ENCODE measurements around the gene ATP6V0A4. TPM values are rescaled to one million over a fixed set of nuclear protein-coding genes. Genes with fewer than 3 reads are reported as not detected.

Gene ATP6V0A4
- polyA plus RNA-seq, 1 of the 3 experiments (the other 2 are of a cell fraction): not detected

DNA sequence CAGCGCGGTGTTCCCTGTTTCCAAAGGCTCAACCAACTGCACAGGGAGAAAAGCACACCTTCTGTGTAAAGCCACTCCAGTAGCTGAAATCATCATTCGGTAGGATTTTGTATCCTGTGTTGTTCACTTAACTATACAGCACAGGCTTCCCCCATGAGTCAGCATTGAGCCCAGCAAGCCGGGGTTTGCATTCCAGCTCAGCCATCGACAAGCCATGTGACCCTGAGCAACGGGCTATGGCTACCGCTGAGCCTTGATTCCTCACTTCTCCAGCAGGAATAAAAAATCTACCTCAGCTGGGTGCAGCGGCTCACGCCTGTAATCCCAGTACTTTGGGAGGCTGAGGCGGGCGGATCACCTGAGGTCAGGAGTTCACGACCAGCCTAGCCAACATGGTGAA, 44.1 kb upstream of the ATP6V0A4 start (continued):
- TF ChIP-seq, protein P1, sequence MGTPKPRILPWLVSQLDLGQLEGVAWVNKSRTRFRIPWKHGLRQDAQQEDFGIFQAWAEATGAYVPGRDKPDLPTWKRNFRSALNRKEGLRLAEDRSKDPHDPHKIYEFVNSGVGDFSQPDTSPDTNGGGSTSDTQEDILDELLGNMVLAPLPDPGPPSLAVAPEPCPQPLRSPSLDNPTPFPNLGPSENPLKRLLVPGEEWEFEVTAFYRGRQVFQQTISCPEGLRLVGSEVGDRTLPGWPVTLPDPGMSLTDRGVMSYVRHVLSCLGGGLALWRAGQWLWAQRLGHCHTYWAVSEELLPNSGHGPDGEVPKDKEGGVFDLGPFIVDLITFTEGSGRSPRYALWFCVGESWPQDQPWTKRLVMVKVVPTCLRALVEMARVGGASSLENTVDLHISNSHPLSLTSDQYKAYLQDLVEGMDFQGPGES (IDR thresholded peaks at IDR 0.05; ENCODE audit: low read depth, low read length): no peak
- TF ChIP-seq EZH2phosphoT487 (IDR thresholded peaks at IDR 0.05; ENCODE audit: borderline replicate concordance, low read depth) (no peak), MEF2A (IDR thresholded peaks at IDR 0.05; ENCODE audit: borderline replicate concordance, low read depth) (no peak), RCOR1 (IDR thresholded peaks at IDR 0.05; ENCODE audit: low read length) (no peak), YY1 (IDR thresholded peaks at IDR 0.05; ENCODE audit: low read depth) (no peak), FOSL2 (IDR thresholded peaks at IDR 0.05; ENCODE audit: borderline replicate concordance, low read depth) (peak; percentile 53; the same call in 1 of the 2 replicates), ELF1 (IDR thresholded peaks at IDR 0.05) (no peak)
- TF ChIP-seq, protein P2, sequence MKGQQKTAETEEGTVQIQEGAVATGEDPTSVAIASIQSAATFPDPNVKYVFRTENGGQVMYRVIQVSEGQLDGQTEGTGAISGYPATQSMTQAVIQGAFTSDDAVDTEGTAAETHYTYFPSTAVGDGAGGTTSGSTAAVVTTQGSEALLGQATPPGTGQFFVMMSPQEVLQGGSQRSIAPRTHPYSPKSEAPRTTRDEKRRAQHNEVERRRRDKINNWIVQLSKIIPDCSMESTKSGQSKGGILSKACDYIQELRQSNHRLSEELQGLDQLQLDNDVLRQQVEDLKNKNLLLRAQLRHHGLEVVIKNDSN (IDR thresholded peaks at IDR 0.05; ENCODE audit: borderline replicate concordance, low read depth): peak; percentile 77; the same call in 1 of the 2 replicates
- TF ChIP-seq, protein P3, sequence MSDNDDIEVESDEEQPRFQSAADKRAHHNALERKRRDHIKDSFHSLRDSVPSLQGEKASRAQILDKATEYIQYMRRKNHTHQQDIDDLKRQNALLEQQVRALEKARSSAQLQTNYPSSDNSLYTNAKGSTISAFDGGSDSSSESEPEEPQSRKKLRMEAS (IDR thresholded peaks at IDR 0.05; ENCODE audit: low read depth): peak; percentile 75

DNA sequence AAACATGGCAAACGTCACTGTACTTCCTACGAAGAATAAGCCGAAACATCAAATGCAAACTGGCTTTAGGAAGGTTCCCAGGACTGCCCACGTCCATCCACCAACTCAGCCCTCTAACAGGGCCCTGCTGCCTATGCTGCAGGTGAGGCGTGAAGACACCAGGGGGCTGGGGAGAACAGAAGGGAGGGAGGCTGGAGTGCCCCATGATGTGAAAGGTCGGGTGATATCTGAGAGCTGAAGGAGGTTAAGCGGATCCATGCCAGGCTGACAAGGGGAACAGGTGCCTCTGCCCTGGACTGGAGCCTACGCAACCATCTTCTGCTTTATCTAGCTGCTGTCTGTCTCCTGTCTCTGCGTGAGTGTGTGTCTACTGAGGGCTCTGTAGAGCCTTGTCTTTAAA, 40.2 kb upstream of the ATP6V0A4 start:
- H2AFZ ChIP-seq (ENCODE audit: low read depth): no peak overlapping the region
- H3K9ac ChIP-seq: no peak overlapping the region
- WGBS (ENCODE audit: low lambda C conversion rate): 97% methylated on average over 9 of the region's 9 CpGs
- no peaks in the 10 kb centered on the region for H3K9me2 ChIP-seq
- no peak overlapping the region for H3K4me2 ChIP-seq
- no peaks in the 10 kb centered on the region for H3K9me3 ChIP-seq
- POLR2A ChIA-PET: no interaction called here
- H3K36me3 ChIP-seq (replicated peaks in 1 of 2; ENCODE audit: control insufficient read depth in 1 of 2, insufficient read depth in 2 of 2, low read length in 1 of 2): peaks cover 17 to 60% of the 10 kb centered on the region in 2 experiments
- H4K20me1 ChIP-seq (ENCODE audit: insufficient read depth): no peaks in the 10 kb centered on the region
- no peak overlapping the region for H3K4me3 ChIP-seq (ENCODE audit: low read depth in 2 of 2, low read length in 1 of 2)
- no peak overlapping the region for H3K27ac ChIP-seq (ENCODE audit: low read depth in 2 of 2, low read length in 1 of 2)
- no peak for DNase-seq
- H3F3A ChIP-seq (replicated peaks; ENCODE audit: insufficient read depth): no peaks in the 10 kb centered on the region
- H3K79me2 ChIP-seq (ENCODE audit: insufficient read depth): no peaks in the 10 kb centered on the region
- no peaks in the 10 kb centered on the region for H3K27me3 ChIP-seq (ENCODE audit: insufficient read depth)
- CTCF ChIA-PET: no interaction called here
- H3K4me1 ChIP-seq (ENCODE audit: control insufficient read depth in 1 of 2, insufficient read depth in 2 of 2, low read depth in 1 of 2, low read length in 1 of 2): 0 out of 4 replicates have a peak, but pooled peaks cover 0 to 9% of the 10 kb centered on the region in 2 experiments
- TF ChIP-seq SIN3A (IDR thresholded peaks at IDR 0.05; ENCODE audit: borderline replicate concordance, low read depth, low read length): no peak
- TF ChIP-seq MXI1 (IDR thresholded peaks at IDR 0.05; ENCODE audit: low read depth, low read length): no peak
- TF ChIP-seq, protein P4, sequence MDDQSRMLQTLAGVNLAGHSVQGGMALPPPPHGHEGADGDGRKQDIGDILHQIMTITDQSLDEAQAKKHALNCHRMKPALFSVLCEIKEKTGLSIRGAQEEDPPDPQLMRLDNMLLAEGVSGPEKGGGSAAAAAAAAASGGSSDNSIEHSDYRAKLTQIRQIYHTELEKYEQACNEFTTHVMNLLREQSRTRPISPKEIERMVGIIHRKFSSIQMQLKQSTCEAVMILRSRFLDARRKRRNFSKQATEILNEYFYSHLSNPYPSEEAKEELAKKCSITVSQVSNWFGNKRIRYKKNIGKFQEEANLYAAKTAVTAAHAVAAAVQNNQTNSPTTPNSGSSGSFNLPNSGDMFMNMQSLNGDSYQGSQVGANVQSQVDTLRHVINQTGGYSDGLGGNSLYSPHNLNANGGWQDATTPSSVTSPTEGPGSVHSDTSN (IDR thresholded peaks at IDR 0.05): no peak
- no peak for TF ChIP-seq JUND (IDR thresholded peaks at IDR 0.05)
- TF ChIP-seq TEAD4 (IDR thresholded peaks at IDR 0.05; ENCODE audit: borderline replicate concordance, insufficient read depth): no peak
- TF ChIP-seq, protein P5, sequence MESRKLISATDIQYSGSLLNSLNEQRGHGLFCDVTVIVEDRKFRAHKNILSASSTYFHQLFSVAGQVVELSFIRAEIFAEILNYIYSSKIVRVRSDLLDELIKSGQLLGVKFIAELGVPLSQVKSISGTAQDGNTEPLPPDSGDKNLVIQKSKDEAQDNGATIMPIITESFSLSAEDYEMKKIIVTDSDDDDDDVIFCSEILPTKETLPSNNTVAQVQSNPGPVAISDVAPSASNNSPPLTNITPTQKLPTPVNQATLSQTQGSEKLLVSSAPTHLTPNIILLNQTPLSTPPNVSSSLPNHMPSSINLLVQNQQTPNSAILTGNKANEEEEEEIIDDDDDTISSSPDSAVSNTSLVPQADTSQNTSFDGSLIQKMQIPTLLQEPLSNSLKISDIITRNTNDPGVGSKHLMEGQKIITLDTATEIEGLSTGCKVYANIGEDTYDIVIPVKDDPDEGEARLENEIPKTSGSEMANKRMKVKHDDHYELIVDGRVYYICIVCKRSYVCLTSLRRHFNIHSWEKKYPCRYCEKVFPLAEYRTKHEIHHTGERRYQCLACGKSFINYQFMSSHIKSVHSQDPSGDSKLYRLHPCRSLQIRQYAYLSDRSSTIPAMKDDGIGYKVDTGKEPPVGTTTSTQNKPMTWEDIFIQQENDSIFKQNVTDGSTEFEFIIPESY (IDR thresholded peaks at IDR 0.05; ENCODE audit: borderline replicate concordance, low read depth): no peak
- TF ChIP-seq RCOR1 (IDR thresholded peaks at IDR 0.05; ENCODE audit: low read length): no peak
- TF ChIP-seq FOXM1 (IDR thresholded peaks at IDR 0.05; ENCODE audit: low read depth): no peak
- TF ChIP-seq, protein P1 (IDR thresholded peaks at IDR 0.05; ENCODE audit: low read depth, low read length): no peak
- TF ChIP-seq RFX5 (IDR thresholded peaks at IDR 0.05; ENCODE audit: low read length): no peak
- TF ChIP-seq, protein P3 (IDR thresholded peaks at IDR 0.05; ENCODE audit: low read depth): no peak
- TF ChIP-seq TAF1 (IDR thresholded peaks at IDR 0.05; ENCODE audit: borderline replicate concordance, low read depth, low read length): no peak
- TF ChIP-seq, protein P6, sequence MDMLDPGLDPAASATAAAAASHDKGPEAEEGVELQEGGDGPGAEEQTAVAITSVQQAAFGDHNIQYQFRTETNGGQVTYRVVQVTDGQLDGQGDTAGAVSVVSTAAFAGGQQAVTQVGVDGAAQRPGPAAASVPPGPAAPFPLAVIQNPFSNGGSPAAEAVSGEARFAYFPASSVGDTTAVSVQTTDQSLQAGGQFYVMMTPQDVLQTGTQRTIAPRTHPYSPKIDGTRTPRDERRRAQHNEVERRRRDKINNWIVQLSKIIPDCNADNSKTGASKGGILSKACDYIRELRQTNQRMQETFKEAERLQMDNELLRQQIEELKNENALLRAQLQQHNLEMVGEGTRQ (IDR thresholded peaks at IDR 0.05; ENCODE audit: borderline replicate concordance, low read depth, low read length): no peak
- no peak for TF ChIP-seq POLR2AphosphoS5 (IDR thresholded peaks at IDR 0.05; ENCODE audit: low read depth, low read length)
- TF ChIP-seq RXRA (IDR thresholded peaks at IDR 0.05; ENCODE audit: borderline replicate concordance, low read depth): no peak
- TF ChIP-seq CHD2 (IDR thresholded peaks at IDR 0.05; ENCODE audit: low read length, partially characterized antibody): no peak
- TF ChIP-seq ELF1 (IDR thresholded peaks at IDR 0.05): no peak
- TF ChIP-seq RAD21 (IDR thresholded peaks at IDR 0.05; ENCODE audit: low read length): no peak
- no peak for TF ChIP-seq NRF1 (IDR thresholded peaks at IDR 0.05; ENCODE audit: low read depth, low read length)
